Measurements from ENCODE around the gene NAGPA. TPM values are rescaled to one million over a fixed set of nuclear protein-coding genes. Genes with fewer than 3 reads are reported as not detected.

The NAGPA gene
- total and polyA plus RNA-seq, 2 of the 13 experiments (the other 11 are each of a cell fraction or from before 2014, with no cell fraction given), result 27.1 to 60.3 TPM

- TF ChIP-seq TOE1 (CRISPR knock-in tag; IDR thresholded peaks at IDR 0.05), result no peak
- TF ChIP-seq AHR (CRISPR knock-in tag; IDR thresholded peaks at IDR 0.05), result peak; percentile 42; the same call in 1 of the 2 replicates
- TF ChIP-seq ZNF543 (CRISPR knock-in tag; IDR thresholded peaks at IDR 0.05), result no peak
- no peak for TF ChIP-seq HNRNPH1 (optimal IDR thresholded peaks at IDR 0.05; ENCODE audit: low read depth, low read length)
- no peak for TF ChIP-seq HOXA7 (CRISPR knock-in tag; IDR thresholded peaks at IDR 0.05)
- TF ChIP-seq GABPB1 (CRISPR knock-in tag; IDR thresholded peaks at IDR 0.05), result peak; percentile 70
- TF ChIP-seq NFYB (CRISPR knock-in tag; IDR thresholded peaks at IDR 0.05), result no peak
- TF ChIP-seq SALL1 (CRISPR knock-in tag; IDR thresholded peaks at IDR 0.05), result peak; percentile 43; the same call in 1 of the 2 replicates
- no peak for TF ChIP-seq ZNF510 (CRISPR knock-in tag; IDR thresholded peaks at IDR 0.05; ENCODE audit: low read depth)
- TF ChIP-seq ZKSCAN8 (CRISPR knock-in tag; IDR thresholded peaks at IDR 0.05; ENCODE audit: borderline replicate concordance), result no peak
- TF ChIP-seq ZNF766 (CRISPR knock-in tag; IDR thresholded peaks at IDR 0.05; ENCODE audit: borderline replicate concordance), result no peak
- TF ChIP-seq RBM22 (optimal IDR thresholded peaks at IDR 0.05; ENCODE audit: low read length), result no peak
- no peak; the same call in 1 of the 2 replicates for TF ChIP-seq ZNF235 (CRISPR knock-in tag; IDR thresholded peaks at IDR 0.05; ENCODE audit: borderline replicate concordance)
- TF ChIP-seq ZNF781 (CRISPR knock-in tag; IDR thresholded peaks at IDR 0.05; ENCODE audit: borderline replicate concordance, not compliant biosample characterization), result no peak
- TF ChIP-seq ZNF30 (CRISPR knock-in tag; IDR thresholded peaks at IDR 0.05), result no peak
- no peak for TF ChIP-seq SOX5 (CRISPR knock-in tag; IDR thresholded peaks at IDR 0.05; ENCODE audit: borderline replicate concordance)
- TF ChIP-seq FOXK2 (IDR thresholded peaks at IDR 0.05), result no peak
- TF ChIP-seq, protein P1, sequence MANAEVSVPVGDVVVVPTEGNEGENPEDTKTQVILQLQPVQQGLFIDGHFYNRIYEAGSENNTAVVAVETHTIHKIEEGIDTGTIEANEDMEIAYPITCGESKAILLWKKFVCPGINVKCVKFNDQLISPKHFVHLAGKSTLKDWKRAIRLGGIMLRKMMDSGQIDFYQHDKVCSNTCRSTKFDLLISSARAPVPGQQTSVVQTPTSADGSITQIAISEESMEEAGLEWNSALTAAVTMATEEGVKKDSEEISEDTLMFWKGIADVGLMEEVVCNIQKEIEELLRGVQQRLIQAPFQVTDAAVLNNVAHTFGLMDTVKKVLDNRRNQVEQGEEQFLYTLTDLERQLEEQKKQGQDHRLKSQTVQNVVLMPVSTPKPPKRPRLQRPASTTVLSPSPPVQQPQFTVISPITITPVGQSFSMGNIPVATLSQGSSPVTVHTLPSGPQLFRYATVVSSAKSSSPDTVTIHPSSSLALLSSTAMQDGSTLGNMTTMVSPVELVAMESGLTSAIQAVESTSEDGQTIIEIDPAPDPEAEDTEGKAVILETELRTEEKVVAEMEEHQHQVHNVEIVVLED (CRISPR knock-in tag; IDR thresholded peaks at IDR 0.05; ENCODE audit: borderline replicate concordance), result no peak
- TF ChIP-seq, protein P2, sequence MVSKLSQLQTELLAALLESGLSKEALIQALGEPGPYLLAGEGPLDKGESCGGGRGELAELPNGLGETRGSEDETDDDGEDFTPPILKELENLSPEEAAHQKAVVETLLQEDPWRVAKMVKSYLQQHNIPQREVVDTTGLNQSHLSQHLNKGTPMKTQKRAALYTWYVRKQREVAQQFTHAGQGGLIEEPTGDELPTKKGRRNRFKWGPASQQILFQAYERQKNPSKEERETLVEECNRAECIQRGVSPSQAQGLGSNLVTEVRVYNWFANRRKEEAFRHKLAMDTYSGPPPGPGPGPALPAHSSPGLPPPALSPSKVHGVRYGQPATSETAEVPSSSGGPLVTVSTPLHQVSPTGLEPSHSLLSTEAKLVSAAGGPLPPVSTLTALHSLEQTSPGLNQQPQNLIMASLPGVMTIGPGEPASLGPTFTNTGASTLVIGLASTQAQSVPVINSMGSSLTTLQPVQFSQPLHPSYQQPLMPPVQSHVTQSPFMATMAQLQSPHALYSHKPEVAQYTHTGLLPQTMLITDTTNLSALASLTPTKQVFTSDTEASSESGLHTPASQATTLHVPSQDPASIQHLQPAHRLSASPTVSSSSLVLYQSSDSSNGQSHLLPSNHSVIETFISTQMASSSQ (IDR thresholded peaks at IDR 0.05; ENCODE audit: low read depth), result no peak
- TF ChIP-seq, protein P2 (CRISPR knock-in tag; IDR thresholded peaks at IDR 0.05; ENCODE audit: borderline replicate concordance), result no peak
- TF ChIP-seq ZNF329 (CRISPR knock-in tag; IDR thresholded peaks at IDR 0.05; ENCODE audit: low read depth), result 0 out of 2 replicates have a peak, but pooled peaks have one; percentile 25
- no peak for TF ChIP-seq KLF15 (CRISPR knock-in tag; IDR thresholded peaks at IDR 0.05; ENCODE audit: borderline replicate concordance)
- peak; percentile 22 for TF ChIP-seq MYC (CRISPR knock-in tag; IDR thresholded peaks at IDR 0.05; ENCODE audit: borderline replicate concordance)
- no peak for TF ChIP-seq RARA (CRISPR knock-in tag; IDR thresholded peaks at IDR 0.05)
- TF ChIP-seq BHLHE40 (IDR thresholded peaks at IDR 0.05; ENCODE audit: low read length), result no peak
- no peak for TF ChIP-seq CREM (IDR thresholded peaks at IDR 0.05)
- TF ChIP-seq CREM (CRISPR knock-in tag; IDR thresholded peaks at IDR 0.05), result no peak
Observed at GRCh38 chr16:4987580-4988374, 46.0 kb downstream of the NAGPA start (continued).

Data from HepG2 (cell line).